ENCODE results near the gene BAZ2A.

DNA sequence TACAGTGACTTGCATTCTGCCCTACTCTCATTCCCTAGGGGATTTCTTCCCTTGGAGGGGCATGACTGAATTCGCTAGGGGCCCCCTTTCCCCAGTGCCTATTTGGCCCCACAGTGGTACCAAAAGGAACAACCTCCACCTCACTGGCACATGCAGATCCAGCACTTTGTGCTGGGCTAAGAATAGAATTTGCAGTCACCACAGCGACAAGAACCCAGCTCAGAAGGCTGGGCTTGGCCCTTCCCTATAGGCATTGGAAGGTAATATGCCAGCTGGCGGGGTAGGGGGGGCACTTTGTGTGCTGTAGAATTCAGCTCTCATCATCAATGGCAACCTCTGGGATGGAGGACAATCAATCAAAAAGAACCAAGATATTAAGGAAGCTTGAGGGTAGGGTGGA is 13.9 kb downstream of the BAZ2A start:
- TF ChIP-seq, protein P1, sequence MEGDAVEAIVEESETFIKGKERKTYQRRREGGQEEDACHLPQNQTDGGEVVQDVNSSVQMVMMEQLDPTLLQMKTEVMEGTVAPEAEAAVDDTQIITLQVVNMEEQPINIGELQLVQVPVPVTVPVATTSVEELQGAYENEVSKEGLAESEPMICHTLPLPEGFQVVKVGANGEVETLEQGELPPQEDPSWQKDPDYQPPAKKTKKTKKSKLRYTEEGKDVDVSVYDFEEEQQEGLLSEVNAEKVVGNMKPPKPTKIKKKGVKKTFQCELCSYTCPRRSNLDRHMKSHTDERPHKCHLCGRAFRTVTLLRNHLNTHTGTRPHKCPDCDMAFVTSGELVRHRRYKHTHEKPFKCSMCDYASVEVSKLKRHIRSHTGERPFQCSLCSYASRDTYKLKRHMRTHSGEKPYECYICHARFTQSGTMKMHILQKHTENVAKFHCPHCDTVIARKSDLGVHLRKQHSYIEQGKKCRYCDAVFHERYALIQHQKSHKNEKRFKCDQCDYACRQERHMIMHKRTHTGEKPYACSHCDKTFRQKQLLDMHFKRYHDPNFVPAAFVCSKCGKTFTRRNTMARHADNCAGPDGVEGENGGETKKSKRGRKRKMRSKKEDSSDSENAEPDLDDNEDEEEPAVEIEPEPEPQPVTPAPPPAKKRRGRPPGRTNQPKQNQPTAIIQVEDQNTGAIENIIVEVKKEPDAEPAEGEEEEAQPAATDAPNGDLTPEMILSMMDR (IDR thresholded peaks at IDR 0.05) = no peak
- TF ChIP-seq EP300 (IDR thresholded peaks at IDR 0.05) (no peak), POLR2AphosphoS5 (IDR thresholded peaks at IDR 0.05) (no peak), POLR2A (IDR thresholded peaks at IDR 0.05) (no peak)

Data from sigmoid colon (tissue), 4 donors.